T follicular helper cell (primary cell): ENCODE results near the gene NCKAP5.

Experiments
- DNase-seq: peaks from one replicate; pipeline ENCODE4 v3.0.0-alpha.2; 2020; ENCODE audit warnings: low read depth

The NCKAP5 gene

DNA sequence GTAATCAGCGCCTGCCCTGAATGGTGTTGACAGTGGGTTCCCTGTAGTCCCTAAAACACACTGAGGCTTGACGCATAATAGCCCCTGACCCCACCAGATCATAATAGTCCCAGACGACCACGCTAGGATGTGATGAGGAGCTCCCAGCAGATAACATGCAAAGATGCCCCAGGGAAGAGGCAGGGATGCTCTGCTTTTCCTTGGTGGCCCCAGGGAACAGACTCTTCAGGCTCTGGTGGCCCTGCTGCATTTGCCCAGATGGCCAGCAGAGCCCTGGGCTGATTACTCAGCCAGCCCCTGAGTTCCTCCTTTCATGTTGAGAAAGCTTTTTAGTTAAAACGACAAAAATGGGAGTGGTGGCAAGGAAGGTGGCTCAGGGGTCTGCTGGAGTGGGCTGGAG lies 5.9 kb upstream of the NCKAP5 start:
- DNase-seq: no peak

DNA sequence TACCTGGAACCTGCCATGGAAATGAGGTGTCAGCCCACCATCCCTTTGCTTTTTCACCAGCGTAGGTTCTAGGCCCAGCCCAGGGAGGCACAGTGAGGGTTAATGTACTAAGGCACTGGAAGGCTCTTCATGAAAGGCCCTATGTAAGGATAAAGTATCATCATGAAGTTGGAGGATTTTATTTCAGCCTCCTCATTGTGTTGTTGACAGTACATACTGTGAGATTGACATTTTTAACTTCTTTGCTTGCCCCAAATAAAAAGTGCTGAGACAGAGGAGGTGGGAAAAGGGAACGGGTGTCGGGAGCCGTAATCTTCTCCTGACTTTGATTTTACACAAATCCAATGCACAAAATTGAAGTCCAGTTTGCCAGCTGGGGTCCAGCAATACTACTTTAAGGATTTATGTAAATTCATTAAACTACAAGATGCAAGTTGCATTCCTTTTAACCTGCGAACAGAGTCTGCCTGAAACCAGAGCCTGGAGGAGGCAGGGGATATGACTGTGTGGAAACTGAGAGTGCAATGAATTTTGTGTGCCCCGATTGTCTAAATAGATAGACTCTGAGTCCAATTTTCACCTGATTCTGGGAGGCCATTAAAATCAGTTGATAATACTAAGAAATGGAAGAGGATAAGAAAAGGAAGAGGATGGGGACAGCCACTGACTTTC lies 5.4 kb upstream of the NCKAP5 start:
- no peak for DNase-seq

GRCh38 chr2:133571249-133571648 lies 3.0 kb upstream of the NCKAP5 start:
- DNase-seq: no peak

GRCh38 chr2:133570542-133570941 lies 2.3 kb upstream of the NCKAP5 start:
- DNase-seq: no peak

GRCh38 chr2:133569286-133569830 lies 1.1 kb upstream of the NCKAP5 start:
- DNase-seq: no peak

DNA sequence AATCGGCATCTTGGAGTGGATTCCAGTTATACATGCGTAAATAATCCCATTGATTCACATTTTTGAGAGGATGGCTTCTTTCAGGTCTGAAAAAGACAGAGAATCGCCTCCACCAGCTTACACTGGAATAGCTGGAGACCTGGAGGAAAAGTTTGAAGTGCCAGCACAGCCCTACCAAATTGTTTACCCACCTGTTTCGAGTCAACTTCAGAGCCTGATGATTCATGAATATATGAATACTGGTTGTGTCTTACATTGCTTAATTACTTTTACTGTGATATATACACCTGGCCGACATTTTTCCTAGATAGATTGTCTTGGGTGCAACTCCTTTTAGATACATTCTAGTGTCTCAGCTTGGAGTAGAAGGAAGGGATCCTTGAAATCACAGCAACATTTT lies 335 bp upstream of the NCKAP5 start:
- no peak for DNase-seq

GRCh38 chr2:133562558-133562957 lies 5.7 kb downstream of the NCKAP5 start:
- DNase-seq: no peak

GRCh38 chr2:133561045-133561852 lies 7.0 kb downstream of the NCKAP5 start:
- DNase-seq: no peak

GRCh38 chr2:133557614-133558013 lies 10.6 kb downstream of the NCKAP5 start:
- DNase-seq: no peak

- DNase-seq: no peak
These were observed 14.3 kb downstream of the NCKAP5 start for GRCh38 chr2:133553838-133554408.

DNA sequence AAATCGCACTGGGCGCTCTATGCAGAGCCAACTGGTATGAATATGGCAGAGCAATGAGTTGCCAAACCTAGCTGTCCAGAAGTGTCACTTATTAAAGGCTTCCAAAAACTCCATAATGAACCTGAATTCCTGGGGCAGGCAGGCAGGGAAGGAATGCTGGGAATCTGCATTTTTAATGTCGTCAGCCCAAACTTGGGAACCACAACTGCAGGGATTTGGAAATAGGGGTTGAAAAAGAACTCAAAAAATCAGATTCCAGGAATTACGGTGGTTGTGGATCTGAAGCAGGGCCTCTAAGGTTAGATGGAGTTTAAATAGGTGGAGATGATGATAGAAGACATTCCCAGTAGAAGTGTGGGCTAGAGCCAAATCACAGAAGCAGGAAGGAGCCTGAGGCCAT lies 15.0 kb downstream of the NCKAP5 start:
- no peak for DNase-seq

- DNase-seq: no peak
These were observed 15.4 kb downstream of the NCKAP5 start for GRCh38 chr2:133552821-133553220.

DNA sequence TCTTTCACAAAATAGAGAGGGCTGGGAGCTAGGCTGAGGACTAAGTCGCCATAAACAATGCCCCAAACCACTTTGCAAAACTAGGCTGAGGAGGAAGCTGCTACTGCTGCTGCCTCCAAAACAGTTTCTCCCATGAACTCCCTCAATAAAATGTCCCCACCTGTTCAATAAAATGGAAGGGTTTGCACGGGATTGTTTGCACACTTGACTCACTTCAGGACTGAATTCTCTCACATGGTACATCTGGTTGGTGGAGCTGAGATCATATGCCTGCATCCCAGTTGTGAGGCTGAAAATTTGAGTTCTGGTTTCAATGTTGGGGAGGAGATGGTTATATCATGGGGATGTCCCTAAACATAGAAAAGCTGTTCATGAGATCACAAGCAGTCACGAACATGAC lies 26.5 kb downstream of the NCKAP5 start:
- DNase-seq: no peak

- DNase-seq: no peak
These were observed 26.9 kb downstream of the NCKAP5 start for GRCh38 chr2:133541376-133541775.

DNA sequence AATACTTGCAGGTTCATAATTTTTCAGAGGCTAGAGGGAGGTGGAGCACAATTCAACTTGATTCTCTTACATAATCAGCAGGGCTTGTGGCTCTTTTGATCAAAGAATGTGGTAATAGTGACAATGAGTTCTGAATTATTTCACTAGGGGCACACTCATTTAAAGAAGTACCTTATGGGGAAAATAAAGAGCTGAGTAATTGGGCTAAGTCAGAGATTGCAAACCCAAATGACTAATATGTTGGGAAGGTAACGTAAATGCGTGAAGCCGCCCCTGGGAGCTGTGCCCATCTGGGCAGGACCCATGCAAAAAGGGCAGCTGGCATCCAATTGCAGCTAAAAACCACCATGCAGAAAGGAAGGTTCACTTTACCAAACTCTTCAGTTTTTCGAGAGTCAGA lies 35.3 kb downstream of the NCKAP5 start:
- no peak for DNase-seq

DNA sequence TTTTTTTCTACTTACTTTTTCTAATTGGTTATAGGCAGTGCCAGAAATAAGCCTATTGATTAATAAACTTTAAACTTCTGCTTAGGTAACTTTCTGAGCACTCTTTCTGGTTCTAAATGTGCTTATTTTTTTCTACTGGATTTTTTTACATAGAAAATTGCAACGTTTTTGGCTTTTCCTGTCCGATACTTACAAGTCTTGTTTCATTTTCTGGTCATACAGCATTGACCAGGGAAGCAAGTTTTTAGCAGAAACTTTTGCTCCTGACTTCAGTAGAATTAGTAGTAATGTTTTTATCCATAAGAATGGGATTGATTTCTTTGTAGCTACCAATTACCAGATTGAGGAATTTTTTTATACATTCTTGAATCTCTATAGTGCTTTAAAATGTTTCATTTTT lies 36.9 kb downstream of the NCKAP5 start:
- DNase-seq: no peak

GRCh38 chr2:133530645-133531044 lies 37.6 kb downstream of the NCKAP5 start:
- DNase-seq: no peak

DNA sequence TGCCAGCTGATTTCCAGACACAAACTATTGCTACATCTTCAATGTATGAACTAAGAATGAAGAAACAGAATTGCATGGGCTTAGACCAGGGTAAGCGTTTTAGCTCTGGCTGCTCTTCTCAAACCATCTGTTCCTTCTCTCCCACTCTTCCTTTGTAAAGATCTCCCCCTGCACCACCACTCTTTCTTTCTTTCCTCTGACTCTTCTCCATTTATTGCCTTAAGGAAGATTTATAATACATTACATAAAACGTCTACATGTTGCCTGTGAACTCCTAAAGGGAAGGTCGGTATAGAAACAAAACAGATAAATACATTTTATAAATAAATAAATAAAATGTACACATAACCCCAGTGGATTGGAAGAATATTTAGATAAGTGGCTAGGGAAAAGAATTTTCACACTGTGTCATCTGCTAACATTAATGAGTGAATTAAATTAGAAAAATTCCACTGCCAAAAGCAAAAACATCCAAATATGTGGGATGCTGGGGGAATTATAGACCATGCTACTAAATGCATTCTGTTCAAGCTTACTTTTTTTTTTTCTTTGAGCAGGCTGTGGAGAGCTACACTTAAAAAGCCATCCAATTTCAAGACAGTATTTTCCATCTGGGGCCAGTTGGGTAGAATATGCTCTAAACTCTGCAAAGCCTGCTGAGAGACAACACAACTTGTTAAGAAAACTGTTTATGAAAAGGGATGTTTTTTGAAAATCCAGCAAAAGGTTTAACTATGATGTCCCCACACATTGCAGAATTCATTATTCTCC lies 41.5 kb downstream of the NCKAP5 start:
- no peak for DNase-seq

DNA sequence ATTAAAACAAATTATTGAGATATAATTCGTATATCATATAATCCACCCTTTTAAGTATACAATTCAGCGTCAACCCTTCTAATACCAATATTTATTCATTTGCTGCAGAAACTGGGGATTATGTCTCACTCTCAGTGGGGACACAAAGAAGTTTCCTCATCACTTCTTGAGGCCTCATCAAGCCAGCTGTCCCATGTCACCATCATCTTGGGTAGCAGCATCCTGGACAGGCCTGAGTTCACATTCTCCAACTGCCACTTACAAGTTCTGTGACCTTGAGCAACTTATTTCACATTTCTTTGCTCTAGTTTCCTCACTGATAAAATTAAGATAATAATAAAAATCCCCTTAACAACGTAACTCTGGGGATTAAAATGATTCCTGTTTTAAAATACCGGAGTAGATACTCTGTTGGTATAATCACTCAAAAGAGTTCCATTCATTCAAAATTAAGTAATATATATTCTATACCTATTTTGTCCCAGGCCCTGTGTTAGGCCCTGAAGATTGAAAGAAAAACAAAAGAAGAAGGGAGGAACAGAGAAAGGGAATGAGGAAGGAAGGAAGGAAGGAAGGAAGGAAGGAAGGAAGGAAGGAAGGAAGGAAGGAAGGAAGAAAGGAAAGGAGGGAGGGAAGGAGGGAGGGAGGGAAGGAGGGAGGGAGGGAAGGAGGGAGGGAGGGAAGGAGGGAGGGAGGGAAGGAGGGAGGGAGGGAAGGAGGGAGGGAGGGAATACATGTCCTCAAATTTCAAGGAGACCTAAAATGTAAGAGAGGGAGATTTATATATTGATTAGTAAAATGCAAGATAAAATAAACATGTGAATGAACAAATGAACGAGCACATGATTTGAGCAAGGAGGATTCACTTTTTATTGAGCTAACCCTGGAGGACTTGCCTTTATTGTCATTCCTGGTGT lies 42.4 kb downstream of the NCKAP5 start:
- no peak for DNase-seq

- DNase-seq: no peak
These were observed 43.2 kb downstream of the NCKAP5 start for GRCh38 chr2:133525090-133525489.

DNA sequence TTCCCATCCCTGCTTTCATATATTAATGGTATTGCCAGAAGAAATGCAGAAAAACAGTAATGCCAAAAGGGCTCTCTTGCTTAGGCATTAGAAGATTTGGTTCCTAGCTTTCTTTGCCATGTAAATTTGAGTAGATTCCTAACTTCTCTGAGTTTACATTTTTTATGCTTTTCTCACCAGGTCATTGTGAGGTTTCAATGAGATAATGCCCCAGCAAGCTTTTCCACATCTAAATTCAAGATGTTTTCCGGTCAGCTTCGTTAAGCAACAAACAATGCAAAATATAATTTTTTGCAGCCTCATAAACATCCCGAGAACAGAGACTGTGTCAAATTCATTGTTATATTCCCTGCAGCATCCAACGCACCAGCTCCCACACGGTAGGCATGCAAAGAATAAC lies 44.9 kb downstream of the NCKAP5 start:
- DNase-seq: no peak
